NCI-H187 treated with DMSO at 0.1 percent for 48 hours (cell line): ENCODE data around the gene MYO15B.

ENCODE experiments used
- DNase-seq: peaks from one replicate; lab custom pipeline; 2025; lab: John Stamatoyannopoulos, UW

The MYO15B gene

DNA sequence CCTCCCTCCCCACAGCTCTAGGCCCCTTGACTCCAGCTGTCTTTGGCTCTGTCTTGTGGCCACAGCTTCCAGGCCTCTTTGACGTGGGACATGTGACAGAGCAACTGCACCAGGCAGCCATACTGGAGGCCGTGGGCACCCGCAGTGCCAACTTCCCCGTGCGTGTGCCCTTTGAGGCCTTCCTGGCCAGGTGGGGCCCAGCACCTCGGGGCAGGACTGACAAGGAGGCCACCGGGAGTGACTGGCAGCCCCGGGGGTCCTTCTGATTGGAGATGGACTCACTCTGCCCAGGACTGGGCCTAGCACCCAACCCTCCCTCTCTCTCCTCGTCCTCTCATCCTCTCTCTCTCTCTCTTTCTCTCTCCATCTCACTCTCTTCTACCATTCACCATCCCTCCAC lies 15.5 kb downstream of the MYO15B start:
- DNase-seq = no peak

- DNase-seq = no peak
Measured at GRCh38 chr17:75604034-75604695, 16.6 kb downstream of the MYO15B start.

DNA sequence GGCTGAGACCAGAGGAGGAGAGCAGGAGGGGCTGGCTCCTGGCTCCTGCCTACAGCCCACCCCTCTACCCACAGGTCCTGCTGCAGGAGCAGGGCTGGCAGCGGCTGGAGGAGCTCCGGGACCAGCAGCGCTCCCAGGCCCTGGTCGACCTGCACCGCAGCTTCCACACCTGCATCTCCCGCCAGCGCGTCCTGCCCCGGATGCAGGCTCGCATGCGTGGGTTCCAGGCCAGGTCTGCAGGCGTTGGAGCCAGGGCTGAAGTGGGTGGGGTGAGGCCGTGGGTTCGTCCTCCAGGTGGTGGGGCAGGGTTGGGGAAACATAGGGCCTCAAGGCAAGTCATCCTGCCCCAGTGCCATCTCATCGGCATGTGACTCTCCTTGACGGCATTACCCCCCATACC lies 18.2 kb downstream of the MYO15B start:
- DNase-seq = no peak

- DNase-seq = no peak
Measured at GRCh38 chr17:75607086-75607485, 19.5 kb downstream of the MYO15B start.

GRCh38 chr17:75610103-75610984 lies 22.7 kb downstream of the MYO15B start:
- no peak for DNase-seq

- DNase-seq = no peak
Measured at GRCh38 chr17:75611851-75612429, 24.3 kb downstream of the MYO15B start.

GRCh38 chr17:75612906-75613626 lies 25.5 kb downstream of the MYO15B start:
- no peak for DNase-seq

GRCh38 chr17:75614006-75614405 lies 26.4 kb downstream of the MYO15B start:
- no peak for DNase-seq

- no peak for DNase-seq
Measured at GRCh38 chr17:75614556-75615270, 27.1 kb downstream of the MYO15B start.

DNA sequence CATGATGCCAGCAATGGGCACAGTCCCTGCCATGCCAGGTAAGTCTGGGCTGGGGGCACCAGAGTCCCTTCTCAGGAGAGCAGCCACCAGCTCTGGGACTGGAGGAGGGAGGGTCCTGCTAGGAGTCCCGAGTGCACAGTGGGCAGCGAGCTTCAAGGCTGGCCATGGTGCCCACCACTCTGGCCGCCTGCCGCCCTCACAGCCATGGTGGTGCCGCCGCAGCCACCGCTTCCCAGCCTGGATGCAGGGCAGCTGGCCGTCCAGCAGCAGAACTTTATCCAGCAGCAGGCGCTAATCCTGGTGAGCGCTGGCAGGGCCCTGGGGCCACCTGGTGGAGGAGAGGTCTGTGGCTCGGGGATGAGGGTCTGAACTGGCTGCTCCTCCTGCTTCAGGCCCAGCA lies 27.7 kb downstream of the MYO15B start:
- no peak for DNase-seq

- no peak for DNase-seq
Measured at GRCh38 chr17:75616521-75617122, 29.0 kb downstream of the MYO15B start.

GRCh38 chr17:75617218-75617617 lies 29.6 kb downstream of the MYO15B start:
- DNase-seq = no peak

GRCh38 chr17:75617675-75618074 lies 30.1 kb downstream of the MYO15B start:
- DNase-seq = no peak

DNA sequence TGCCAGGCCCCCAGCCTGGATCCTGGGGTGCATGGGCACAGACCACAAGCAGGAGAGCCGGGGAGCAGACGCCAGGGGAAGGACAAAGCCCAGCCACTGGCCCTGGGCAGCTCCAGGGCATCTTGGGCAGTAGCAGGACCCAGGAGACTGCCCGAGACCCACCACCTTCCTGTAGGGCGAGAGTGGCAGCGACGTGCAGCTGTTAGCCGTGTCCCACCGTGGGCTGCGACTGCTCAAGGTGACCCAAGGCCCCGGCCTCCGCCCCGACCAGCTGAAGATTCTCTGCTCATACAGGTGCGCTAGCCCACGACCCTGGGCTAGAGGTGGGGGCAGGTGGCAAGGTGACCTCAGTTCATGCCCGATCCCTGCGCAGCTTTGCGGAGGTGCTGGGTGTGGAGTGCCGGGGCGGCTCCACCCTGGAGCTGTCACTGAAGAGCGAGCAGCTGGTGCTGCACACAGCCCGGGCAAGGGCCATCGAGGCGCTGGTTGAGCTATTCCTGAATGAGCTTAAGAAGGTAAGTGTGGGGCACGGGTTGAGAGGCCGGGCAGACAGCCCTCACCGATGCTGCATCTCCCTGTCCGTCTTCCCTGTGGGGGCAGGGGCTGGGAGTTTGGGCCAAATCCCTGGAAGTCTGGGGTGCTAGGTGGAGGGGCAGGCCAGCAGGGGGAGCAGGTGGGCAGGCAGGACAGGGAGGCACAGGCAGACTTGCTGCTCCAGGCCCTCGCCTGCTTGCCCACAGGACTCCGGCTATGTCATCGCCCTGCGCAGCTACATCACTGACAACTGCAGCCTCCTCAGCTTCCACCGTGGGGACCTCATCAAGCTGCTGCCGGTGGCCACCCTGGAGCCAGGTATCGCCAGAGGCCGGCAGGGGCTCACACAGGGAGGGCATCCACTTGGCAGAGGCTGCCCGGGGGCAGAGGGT lies 32.2 kb downstream of the MYO15B start:
- no peak for DNase-seq

DNA sequence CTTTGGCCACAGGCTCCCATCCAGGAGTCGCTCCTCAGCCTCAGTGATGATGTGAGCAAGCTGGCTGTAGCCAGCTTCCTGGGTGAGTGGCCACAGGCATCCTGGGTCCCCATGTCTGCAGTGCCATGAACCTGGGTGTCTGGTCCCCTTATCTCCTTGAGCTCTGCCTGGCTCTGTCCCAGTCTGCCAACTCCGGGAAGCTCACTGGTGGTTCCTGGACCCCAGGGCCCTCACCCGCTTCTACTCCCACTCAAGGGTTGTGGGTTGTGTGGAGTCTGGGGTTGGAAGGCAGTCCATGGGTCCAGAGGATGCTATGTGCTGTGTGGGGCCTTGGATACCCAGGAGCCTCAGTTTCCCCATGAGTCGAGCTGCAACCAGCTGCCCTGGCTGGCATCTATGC lies 33.9 kb downstream of the MYO15B start:
- DNase-seq = no peak

- DNase-seq = no peak
Measured at GRCh38 chr17:75622076-75622475, 34.5 kb downstream of the MYO15B start.

DNA sequence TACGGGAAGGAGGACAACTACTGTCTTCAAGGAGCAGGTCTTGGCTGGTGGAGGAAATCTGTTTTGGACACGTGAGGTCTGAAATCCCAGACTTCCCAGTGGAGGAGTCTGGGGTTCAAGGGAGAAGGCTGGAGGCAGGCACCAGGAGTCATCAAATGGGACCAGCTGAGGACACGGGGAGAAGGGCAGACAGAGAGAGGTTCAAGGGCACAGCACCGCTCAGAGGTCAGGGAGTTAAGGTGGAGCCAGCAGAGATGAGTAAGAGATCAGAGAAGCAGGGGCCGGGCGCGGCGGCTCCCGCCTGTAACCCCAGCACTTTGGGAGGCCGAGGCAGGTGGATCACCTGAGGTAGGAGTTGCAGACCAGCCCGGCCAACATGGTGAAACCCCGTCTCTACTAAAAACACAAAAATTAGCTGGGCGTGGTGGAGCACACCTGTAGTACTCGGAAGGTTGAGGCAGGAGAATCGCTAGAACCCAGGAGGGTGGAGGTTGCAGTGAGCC lies 35.2 kb downstream of the MYO15B start:
- no peak for DNase-seq

DNA sequence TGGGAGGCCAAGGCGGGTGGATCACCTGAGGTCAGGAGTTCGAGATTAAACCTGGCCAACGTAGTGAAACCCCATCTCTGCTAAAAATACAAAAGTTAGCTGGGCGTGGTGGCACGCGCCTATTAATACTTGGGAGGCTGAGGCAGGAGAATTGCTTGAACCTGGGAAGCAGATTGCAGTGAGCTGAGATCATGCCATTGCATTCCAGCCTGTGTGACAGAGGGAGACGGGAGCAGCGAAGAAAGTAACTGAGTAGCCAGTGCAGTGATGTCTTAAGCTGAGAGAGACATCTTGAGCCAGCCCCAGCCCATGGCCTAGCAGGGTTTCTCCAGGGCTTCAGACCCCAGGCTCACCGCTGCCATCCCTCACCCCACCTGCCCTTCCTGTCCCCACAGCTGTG lies 35.8 kb downstream of the MYO15B start:
- no peak for DNase-seq

DNA sequence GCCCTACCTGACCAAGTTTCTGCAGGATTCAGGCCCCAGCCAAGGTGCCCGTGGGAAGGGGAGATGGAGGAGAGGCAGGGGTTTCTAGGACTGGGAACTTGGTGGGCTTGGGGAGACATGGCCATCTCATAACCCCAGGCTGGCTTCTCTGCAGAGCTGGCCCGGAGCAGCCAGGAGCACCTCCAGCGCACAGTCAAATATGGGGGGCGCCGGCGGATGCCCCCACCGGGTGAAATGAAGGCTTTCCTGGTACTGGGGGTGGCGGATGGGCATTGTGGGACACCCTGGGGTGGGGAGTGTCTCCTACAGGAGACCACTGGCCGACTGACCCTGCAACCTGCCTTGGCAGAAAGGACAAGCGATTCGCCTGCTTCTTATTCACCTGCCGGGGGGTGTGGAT lies 36.4 kb downstream of the MYO15B start:
- no peak for DNase-seq

DNA sequence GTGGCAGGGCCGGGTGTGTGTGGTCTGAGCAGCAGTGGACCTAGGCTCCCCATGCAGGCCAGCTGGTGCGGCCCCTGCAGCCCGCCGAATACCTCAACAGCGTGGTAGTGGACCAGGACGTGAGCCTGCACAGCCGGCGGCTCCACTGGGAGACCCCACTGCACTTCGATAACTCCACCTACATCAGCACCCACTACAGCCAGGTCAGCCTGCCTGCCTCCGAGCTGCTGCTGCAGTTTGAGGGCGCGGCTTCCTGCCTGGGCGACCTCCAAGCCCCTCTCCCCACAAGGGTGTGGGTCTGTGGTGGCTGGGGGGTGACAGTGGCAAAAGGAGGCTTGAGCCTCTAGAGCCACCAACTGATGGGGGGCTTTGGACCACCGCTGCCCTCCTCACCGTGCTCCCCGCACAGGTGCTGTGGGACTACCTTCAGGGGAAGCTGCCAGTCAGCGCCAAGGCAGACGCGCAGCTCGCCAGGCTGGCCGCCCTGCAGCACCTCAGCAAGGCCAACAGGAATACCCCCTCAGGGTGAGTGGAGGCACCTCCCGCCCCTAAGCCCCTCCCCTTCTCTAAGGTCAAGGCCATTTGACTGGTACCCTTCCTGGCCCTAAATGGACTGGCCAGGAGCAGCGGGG lies 37.2 kb downstream of the MYO15B start:
- no peak for DNase-seq
